ENCODE measurements around the gene DNAH10. TPM values are rescaled to one million over a fixed set of nuclear protein-coding genes. Genes with fewer than 3 reads are reported as not detected.
A peak's percentile ranks its signal among the peaks of the same experiment; 100 is the strongest.

Gene DNAH10
- total RNA-seq, 2 experiments from 2014 or later: 0.05 TPM

DNA sequence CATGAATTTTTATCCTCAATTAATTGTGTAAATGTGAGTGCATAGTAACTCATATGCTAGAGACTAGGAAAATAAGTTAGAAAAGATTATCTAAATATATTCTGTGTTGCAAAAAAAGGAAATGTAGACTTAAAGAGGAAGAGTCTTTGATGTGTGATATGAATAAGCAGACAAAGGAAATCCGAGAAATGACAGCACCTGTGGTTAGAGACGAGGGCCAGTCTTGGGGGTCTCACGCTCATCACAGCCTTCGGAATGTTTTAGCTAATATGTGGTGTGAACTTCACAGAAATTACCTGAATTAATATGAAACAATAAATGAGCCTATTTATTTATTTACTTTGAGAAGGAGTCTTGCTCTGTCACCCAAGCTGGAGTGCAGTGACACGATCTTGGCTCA is 38.3 kb upstream of the DNAH10 start:
- intact Hi-C loops (cut with micrococcal nuclease): loop anchor here (1.0 kb wide), 1 partner anchor 8 kb away; no protein-coding TSS in a partner anchor
- peaks cover 20% of the 10 kb centered on the region for H3K36me3 Mint-ChIP-seq (ENCODE audit: low read depth)
- CTCF ChIA-PET: interaction anchor here (0.7 to 1.0 kb wide), 2 partner anchors 9 to 564 kb away, joined by 3 read pairs; no protein-coding TSS in a partner anchor

DNA sequence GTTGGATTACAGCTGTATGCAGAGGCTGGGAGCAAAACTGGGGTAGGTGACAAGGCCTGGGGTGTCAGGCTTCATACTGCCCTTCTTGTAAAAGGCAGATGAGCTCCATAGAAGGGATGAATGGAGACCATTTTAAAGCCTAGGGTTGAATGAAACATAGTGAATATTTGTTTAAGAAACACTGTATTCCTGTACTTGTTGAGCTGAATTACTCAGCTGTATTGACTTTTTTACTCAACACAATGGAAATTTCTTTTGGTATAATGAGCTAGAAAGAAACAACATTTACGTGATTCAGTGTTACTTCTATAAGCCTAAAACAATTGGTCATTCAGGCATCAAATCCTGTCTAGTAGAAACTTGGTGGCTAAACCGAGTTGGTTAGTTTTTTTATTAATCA is 35.9 kb upstream of the DNAH10 start:
- Mint-ChIP-seq H3K27me3 (ENCODE audit: low read depth) (no peaks in the 10 kb centered on the region), H3K4me1 (ENCODE audit: low read depth) (peaks cover 18% of the 10 kb centered on the region), H3K27ac (no peak overlapping the region), H3K9me3 (no peaks in the 10 kb centered on the region), H3K4me3 (no peak overlapping the region), H3K36me3 (ENCODE audit: low read depth) (peaks cover 25% of the 10 kb centered on the region)
- no peak for DNase-seq
- intact Hi-C loops (cut with micrococcal nuclease): no loop called here
- CTCF ChIA-PET: interaction anchor here (0.6 kb wide), 1 partner anchor 236 kb away, joined by 3 read pairs; no protein-coding TSS in a partner anchor

More for the DNA sequence above, 38.3 kb upstream of the DNAH10 start:
- Mint-ChIP-seq H3K9me3 (no peaks in the 10 kb centered on the region), H3K4me1 (ENCODE audit: low read depth) (peaks cover 26% of the 10 kb centered on the region), H3K27me3 (ENCODE audit: low read depth) (no peaks in the 10 kb centered on the region), H3K4me3 (no peak overlapping the region), H3K27ac (no peak overlapping the region)
- DNase-seq: peak; percentile 26

DNA sequence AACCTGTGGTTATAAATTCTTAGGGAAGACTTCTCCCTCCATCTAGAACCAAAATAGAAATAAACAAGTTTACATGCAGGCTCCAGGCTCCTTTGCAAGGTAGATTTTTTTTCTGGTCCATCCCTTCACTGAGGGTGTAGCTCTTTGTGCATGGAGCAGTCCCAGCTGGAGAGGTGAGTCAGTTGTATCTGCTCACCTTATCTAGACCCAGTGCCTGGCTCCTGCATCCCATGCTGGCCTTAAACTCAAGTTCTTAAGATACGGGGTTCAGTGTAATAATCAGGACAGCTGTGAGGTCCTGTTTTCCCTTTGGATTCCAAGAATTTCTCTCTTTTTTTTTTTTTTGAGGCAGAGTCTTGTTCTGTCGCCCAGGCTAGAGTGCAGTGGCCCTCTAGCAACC is 35.1 kb upstream of the DNAH10 start:
- H3K36me3 Mint-ChIP-seq (ENCODE audit: low read depth): peaks cover 30% of the 10 kb centered on the region
- no peak overlapping the region for H3K4me3 Mint-ChIP-seq

DNA sequence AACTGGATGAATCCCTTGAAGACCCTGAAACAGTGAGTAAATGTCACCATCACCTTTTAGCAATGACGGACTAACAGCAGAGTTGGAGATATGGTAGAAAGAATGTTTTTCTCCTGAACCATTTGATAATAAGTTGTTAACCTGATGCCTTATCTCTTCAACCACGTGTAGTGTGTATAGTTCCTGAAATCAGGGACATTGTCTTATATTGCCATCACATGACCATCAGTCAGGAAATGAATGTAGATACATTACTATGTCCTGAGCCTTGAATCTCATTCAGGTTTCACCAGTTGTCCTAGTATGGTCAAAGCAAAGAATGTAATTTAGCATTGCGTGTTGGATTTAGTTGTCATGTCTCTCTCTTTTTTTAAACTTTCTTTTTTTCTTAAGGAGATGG is 34.2 kb upstream of the DNAH10 start:
- DNase-seq: no peak
- CTCF ChIA-PET: no interaction called here
- intact Hi-C loops (cut with micrococcal nuclease): no loop called here
- H3K4me3 Mint-ChIP-seq: no peak overlapping the region
- no peaks in the 10 kb centered on the region for H3K27me3 Mint-ChIP-seq (ENCODE audit: low read depth)
- H3K4me1 Mint-ChIP-seq (ENCODE audit: low read depth): peaks cover 21% of the 10 kb centered on the region
- H3K27ac Mint-ChIP-seq: no peak overlapping the region
- H3K36me3 Mint-ChIP-seq (ENCODE audit: low read depth): peaks cover 34% of the 10 kb centered on the region
- no peaks in the 10 kb centered on the region for H3K9me3 Mint-ChIP-seq

More for the DNA sequence above, 35.1 kb upstream of the DNAH10 start:
- H3K4me1 Mint-ChIP-seq (ENCODE audit: low read depth): peaks cover 19% of the 10 kb centered on the region
- H3K9me3 Mint-ChIP-seq: no peaks in the 10 kb centered on the region
- intact Hi-C loops (cut with micrococcal nuclease): no loop called here
- CTCF ChIA-PET: no interaction called here
- no peak for DNase-seq
- H3K27ac Mint-ChIP-seq: no peak overlapping the region
- no peaks in the 10 kb centered on the region for H3K27me3 Mint-ChIP-seq (ENCODE audit: low read depth)

DNA sequence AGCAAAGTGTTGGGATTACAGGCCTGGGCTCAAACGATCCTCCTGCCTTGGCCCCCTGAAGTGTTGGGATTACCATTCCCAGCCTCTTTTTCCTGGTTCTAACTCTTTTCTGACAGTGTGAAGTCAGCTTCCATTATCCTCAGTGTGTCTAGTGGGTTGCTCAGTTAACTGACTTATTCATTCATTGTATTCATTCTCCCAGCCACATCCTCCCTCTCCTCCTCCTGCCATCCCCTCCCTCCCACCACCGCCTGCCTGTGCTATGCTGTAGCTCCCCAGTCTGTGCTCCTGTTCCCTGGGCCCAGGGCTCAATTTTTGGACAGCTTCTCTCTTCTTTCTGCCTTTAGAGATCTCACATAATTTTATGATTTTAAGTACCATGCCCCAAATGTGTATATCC is 30.5 kb upstream of the DNAH10 start:
- no peaks in the 10 kb centered on the region for H3K9me3 Mint-ChIP-seq
- no peak overlapping the region for H3K27ac Mint-ChIP-seq
- peaks cover 11% of the 10 kb centered on the region for H3K4me1 Mint-ChIP-seq (ENCODE audit: low read depth)
- DNase-seq: no peak
- peaks cover 49% of the 10 kb centered on the region for H3K36me3 Mint-ChIP-seq (ENCODE audit: low read depth)
- no peak overlapping the region for H3K4me3 Mint-ChIP-seq
- CTCF ChIA-PET: no interaction called here
- intact Hi-C loops (cut with micrococcal nuclease): no loop called here
- H3K27me3 Mint-ChIP-seq (ENCODE audit: low read depth): no peaks in the 10 kb centered on the region

DNA sequence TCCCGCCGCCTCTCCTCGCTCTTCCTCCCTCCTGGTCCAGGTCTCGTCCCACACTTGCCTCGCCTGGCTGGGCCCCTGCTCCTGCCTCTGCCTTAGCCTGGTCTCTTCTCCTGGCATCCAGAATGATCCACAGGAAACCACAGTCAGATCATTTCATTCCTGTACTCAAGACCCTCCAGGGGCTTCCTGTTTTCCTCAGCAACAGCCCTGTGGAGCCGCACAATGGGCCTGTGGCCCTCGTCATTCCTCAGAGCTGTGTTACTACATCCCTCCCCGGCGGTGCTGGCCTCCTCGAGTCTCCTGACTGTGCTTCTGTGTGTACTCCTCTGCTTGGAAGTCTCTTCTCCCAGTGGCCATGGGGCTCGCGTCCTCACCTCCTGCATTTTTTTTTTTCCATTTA is 29.9 kb upstream of the DNAH10 start:
- no peaks in the 10 kb centered on the region for H3K9me3 Mint-ChIP-seq
- H3K4me3 Mint-ChIP-seq: no peak overlapping the region
- intact Hi-C loops (cut with micrococcal nuclease): no loop called here
- peaks cover 53% of the 10 kb centered on the region for H3K36me3 Mint-ChIP-seq (ENCODE audit: low read depth)
- CTCF ChIA-PET: no interaction called here
- DNase-seq: no peak
- peaks cover 11% of the 10 kb centered on the region for H3K4me1 Mint-ChIP-seq (ENCODE audit: low read depth)
- H3K27ac Mint-ChIP-seq: no peak overlapping the region
- H3K27me3 Mint-ChIP-seq (ENCODE audit: low read depth): no peaks in the 10 kb centered on the region

DNA sequence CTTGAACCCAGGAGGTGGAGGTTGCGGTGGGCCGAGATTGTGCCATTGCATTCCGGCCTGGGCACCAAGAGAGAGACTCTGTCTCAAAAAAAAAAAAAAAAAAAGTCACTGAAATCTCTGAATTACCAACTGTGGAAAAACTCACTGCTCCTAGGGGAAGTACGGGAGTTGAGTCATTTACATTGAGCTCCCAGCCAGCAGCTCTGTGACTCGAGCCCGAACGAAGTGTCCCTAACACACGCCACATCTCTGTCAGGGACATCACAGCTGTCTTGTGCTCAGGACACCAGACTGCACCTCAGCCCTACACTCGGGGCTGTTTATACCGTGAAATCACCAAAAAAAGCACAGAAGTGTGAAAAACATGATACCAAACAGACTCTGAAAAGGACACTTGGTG is 28.9 kb upstream of the DNAH10 start:
- DNase-seq: no peak
- Mint-ChIP-seq H3K9me3 (no peaks in the 10 kb centered on the region), H3K4me1 (ENCODE audit: low read depth) (peaks cover 11% of the 10 kb centered on the region), H3K27ac (no peak overlapping the region), H3K27me3 (ENCODE audit: low read depth) (no peaks in the 10 kb centered on the region), H3K4me3 (no peak overlapping the region), H3K36me3 (ENCODE audit: low read depth) (peaks cover 51% of the 10 kb centered on the region)
- CTCF ChIA-PET: interaction anchor here (0.7 kb wide), 2 partner anchors 15 to 530 kb away, joined by 3 to 5 read pairs; no protein-coding TSS in a partner anchor
- intact Hi-C loops (cut with micrococcal nuclease): no loop called here

DNA sequence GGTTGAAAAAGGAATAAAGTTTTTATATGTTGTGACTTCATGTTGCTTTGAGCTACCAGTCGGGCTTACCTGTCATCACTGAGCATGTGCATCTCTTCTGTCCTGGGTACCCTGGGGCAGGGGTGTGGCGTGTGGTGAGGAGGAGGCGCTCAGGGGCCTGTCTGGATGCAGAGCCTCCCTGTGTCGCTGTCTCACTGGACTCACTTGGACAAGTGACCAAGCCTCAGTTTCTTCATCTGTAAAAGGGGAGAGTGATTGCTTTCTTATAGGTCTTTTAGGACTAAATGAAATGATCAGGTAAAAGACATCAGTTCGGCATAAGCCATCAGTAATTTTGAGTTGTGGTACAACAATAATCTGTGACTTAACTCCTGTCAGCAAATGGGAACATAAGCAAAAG is 27.8 kb upstream of the DNAH10 start:
- Mint-ChIP-seq H3K4me3 (no peak overlapping the region), H3K9me3 (no peaks in the 10 kb centered on the region), H3K36me3 (ENCODE audit: low read depth) (peaks cover 53% of the 10 kb centered on the region), H3K27me3 (ENCODE audit: low read depth) (no peaks in the 10 kb centered on the region), H3K4me1 (ENCODE audit: low read depth) (peaks cover 11% of the 10 kb centered on the region), H3K27ac (no peak overlapping the region)
- DNase-seq: no peak
- intact Hi-C loops (cut with micrococcal nuclease): no loop called here
- CTCF ChIA-PET: no interaction called here

DNA sequence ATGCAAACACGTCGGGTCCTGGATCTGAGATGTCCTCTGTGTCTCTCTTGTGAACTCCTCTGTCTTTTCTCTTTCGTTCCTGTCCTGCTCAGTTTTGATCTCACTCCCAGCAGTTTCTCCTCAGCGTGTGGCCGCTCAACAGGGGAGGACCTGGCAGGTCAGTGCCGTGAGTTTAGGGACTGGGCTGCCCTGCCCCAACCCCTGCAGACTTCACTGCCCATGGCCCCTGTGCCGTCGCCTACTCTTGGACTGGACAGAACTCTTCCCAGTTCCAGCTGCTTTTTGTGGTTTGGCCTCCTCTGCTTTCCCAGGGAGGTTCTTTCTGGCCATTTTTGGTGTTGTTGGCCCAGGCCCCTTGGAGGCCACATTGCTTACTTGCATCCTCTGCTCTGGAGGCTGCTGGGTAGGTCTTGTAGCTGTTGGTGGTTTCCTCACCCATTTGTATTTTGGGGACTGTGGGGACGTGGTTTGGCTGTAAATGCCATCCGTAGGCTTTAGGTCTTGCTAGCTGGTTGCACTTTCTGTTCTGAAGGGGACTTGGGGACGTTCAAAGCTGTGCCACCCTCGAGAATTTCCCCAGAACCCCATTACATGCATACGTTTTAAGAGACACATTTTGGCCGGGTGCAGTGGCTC is 20.0 kb upstream of the DNAH10 start:
- Mint-ChIP-seq H3K4me1 (ENCODE audit: low read depth) (peaks cover 16% of the 10 kb centered on the region), H3K36me3 (ENCODE audit: low read depth) (peaks cover 33% of the 10 kb centered on the region), H3K27ac (peak overlapping the region; percentile 46), H3K27me3 (ENCODE audit: low read depth) (no peaks in the 10 kb centered on the region), H3K4me3 (no peak overlapping the region), H3K9me3 (no peaks in the 10 kb centered on the region)
- intact Hi-C loops (cut with micrococcal nuclease): no loop called here
- CTCF ChIA-PET: no interaction called here
- DNase-seq: no peak

DNA sequence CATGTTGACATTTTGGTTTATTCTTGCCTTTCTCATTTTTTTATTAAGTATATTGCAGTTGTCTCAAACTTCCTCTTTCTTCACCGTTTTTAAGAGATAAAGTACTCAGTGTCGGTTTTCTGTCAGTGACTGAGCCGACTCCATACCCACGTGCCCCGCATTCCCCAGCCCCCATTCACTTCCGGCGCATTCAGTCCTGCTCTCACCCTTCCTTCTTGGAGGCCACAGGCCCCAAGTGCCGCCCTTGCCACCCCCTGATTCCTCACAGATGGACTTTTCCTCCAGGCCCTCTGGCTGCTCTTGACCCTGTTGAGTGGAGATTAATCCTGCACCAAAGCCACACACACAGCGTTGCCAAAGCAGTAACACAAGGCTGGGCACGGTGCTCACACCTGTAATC is 19.1 kb upstream of the DNAH10 start:
- DNase-seq: peak; percentile 31

DNA sequence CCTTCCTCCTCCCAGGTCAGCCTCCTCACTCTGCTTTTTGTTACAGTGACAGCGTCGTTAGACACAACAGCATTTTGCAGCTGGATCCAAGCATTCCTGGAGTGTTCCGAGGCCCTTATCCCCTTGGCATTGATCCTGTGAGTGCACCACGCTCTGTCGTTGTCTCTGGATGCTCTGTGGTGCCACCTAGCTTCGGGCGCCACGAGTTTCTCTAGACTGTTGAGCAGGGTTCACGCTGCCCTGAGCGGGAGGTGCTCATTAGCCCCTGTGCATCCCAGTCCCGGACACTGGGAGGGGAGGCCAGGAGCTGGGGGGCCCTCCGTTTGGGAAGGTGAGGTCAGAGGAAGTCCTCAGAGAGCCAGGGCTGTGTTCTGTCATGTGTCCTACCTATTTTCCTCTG is 17.3 kb upstream of the DNAH10 start:
- peaks cover 24% of the 10 kb centered on the region for H3K4me1 Mint-ChIP-seq (ENCODE audit: low read depth)
- H3K36me3 Mint-ChIP-seq (ENCODE audit: low read depth): peaks cover 39% of the 10 kb centered on the region
- H3K9me3 Mint-ChIP-seq: no peaks in the 10 kb centered on the region
- CTCF ChIA-PET: interaction anchor here (0.9 to 1.6 kb wide), 3 partner anchors 15 to 48 kb away, joined by 3 to 4 read pairs (median 4); no protein-coding TSS in a partner anchor
- no peak overlapping the region for H3K27ac Mint-ChIP-seq
- no peak overlapping the region for H3K4me3 Mint-ChIP-seq
- DNase-seq: peak; percentile 40
- H3K27me3 Mint-ChIP-seq (ENCODE audit: low read depth): no peaks in the 10 kb centered on the region
- intact Hi-C loops (cut with micrococcal nuclease): no loop called here

More for the DNA sequence above, 19.1 kb upstream of the DNAH10 start:
- Mint-ChIP-seq H3K27me3 (ENCODE audit: low read depth) (no peaks in the 10 kb centered on the region), H3K4me1 (ENCODE audit: low read depth) (peaks cover 24% of the 10 kb centered on the region), H3K9me3 (no peaks in the 10 kb centered on the region), H3K36me3 (ENCODE audit: low read depth) (peaks cover 36% of the 10 kb centered on the region), H3K27ac (peak overlapping the region; percentile 1), H3K4me3 (no peak overlapping the region)
- intact Hi-C loops (cut with micrococcal nuclease): no loop called here
- CTCF ChIA-PET: no interaction called here

DNA sequence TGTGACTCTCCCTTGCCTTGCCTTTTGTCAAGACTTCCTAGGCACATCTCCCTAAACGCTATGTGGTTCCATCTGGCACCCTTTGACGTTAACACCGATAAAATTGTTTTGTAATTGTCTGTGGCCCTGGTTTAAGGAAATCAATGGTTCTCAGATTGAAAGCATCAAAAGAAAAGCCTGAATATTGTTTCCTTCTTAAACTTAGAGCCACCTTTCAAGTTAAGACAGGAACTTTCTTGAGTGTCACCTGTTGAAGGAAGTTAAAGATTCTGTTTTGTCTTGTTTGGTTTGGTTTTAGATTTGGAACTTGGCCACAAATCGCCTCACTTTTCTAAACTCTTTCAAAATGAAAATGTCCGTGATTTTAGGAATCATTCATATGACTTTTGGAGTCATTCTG is 14.8 kb upstream of the DNAH10 start:
- H3K9me3 Mint-ChIP-seq: no peaks in the 10 kb centered on the region
- no peaks in the 10 kb centered on the region for H3K27me3 Mint-ChIP-seq (ENCODE audit: low read depth)
- H3K4me3 Mint-ChIP-seq: no peak overlapping the region
- intact Hi-C loops (cut with micrococcal nuclease): no loop called here
- no peak for DNase-seq
- H3K36me3 Mint-ChIP-seq (ENCODE audit: low read depth): peaks cover 40% of the 10 kb centered on the region
- H3K4me1 Mint-ChIP-seq (ENCODE audit: low read depth): peaks cover 18% of the 10 kb centered on the region
- peak overlapping the region; percentile 36 for H3K27ac Mint-ChIP-seq
- CTCF ChIA-PET: no interaction called here

DNA sequence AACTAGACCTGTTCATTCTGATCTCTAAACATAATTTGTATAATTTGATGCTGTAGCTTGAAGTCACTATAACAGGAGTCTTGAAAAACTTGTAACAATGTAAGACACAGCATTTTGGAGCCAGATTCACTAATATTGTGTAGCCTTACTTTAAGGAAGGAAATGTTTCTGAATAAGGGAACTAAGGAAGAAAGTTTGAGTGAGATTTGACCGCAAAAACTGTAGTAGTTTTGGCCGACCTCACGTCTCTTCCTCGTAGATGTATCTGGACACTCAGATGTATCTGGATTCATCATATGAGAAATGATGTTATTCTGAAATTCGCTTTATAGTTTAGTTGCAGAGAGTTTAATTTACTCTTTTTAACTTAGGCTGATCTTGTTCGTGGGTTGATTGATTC is 13.9 kb upstream of the DNAH10 start:
- Mint-ChIP-seq H3K4me1 (ENCODE audit: low read depth) (peaks cover 13% of the 10 kb centered on the region), H3K27me3 (ENCODE audit: low read depth) (no peaks in the 10 kb centered on the region), H3K36me3 (ENCODE audit: low read depth) (peaks cover 34% of the 10 kb centered on the region), H3K4me3 (no peak overlapping the region), H3K9me3 (no peaks in the 10 kb centered on the region), H3K27ac (no peak overlapping the region)
- intact Hi-C loops (cut with micrococcal nuclease): no loop called here
- no peak for DNase-seq
- CTCF ChIA-PET: no interaction called here

Measured in activated naive CD4-positive, alpha-beta T cell treated with anti-CD3 and anti-CD28 coated beads for 36 hours (primary cell).